H1 (cell line): Measurements from ENCODE around the gene ZNF277. TPM values are rescaled to one million over a fixed set of nuclear protein-coding genes. Genes with fewer than 3 reads are reported as not detected.

Source experiments
- CTCF ChIA-PET: fragments of 300-600 bp; sonication (Branson Sonifier 250); formaldehyde crosslinking; loops from one replicate; lab custom pipeline; 2021; ENCODE audit not compliant: partially characterized antibody; lab: Charles Lee
- POLR2A ChIA-PET: fragments of 300-600 bp; sonication (Branson Sonifier 250); formaldehyde crosslinking; loops from one replicate; lab custom pipeline; 2021; ENCODE audit warnings: inconsistent platforms; ENCODE audit not compliant: partially characterized antibody; lab: Charles Lee
- DNase-seq, 2 experiments: peaks; one replicate each; pipeline versions ENCODE4 v3.0.0 to v3.0.0-alpha.2; 2010 to 2022; ENCODE audit warnings: low spot score in 2 of 2, low read depth in 1 of 2, mixed read lengths in 1 of 2
- FAIRE-seq: peaks from 2 replicates; lab custom pipeline; 2011; peaks lifted over from hg19 to GRCh38; lab: Jason Lieb, UNC
- H2AFZ ChIP-seq: 2 replicates; pipeline ENCODE4 v1.8.1; 2012; ENCODE audit warnings: low read length, inconsistent platforms
- H2AK5ac ChIP-seq: 2 replicates; pipeline ENCODE4 v1.6.1; 2013; ENCODE audit warnings: low read depth, low read length
- H2BK120ac ChIP-seq: replicated peaks from 2 replicates; pipeline ENCODE3; 2013; ENCODE audit warnings: low read depth, low read length, inconsistent platforms
- H2BK12ac ChIP-seq: 2 replicates; pipeline ENCODE4 v1.6.1; 2013; ENCODE audit warnings: low read depth, low read length
- H2BK15ac ChIP-seq: 2 replicates; pipeline ENCODE4 v1.6.1; 2013; ENCODE audit warnings: low read length
- H2BK20ac ChIP-seq: 2 replicates; pipeline ENCODE4 v1.6.1; 2013; ENCODE audit warnings: low read length
- H2BK5ac ChIP-seq: 2 replicates; pipeline ENCODE4 v1.6.1; 2013; ENCODE audit warnings: low read depth, low read length
- H3K14ac ChIP-seq: 2 replicates; pipeline ENCODE4 v1.6.1; 2013; ENCODE audit warnings: inconsistent platforms; ENCODE audit not compliant: insufficient read length
- H3K18ac ChIP-seq: 2 replicates; pipeline ENCODE4 v1.6.1; 2013; ENCODE audit warnings: low read length; ENCODE audit errors: extremely low read depth
- H3K23ac ChIP-seq: 2 replicates; pipeline ENCODE4 v1.6.1; 2013; ENCODE audit warnings: inconsistent platforms; ENCODE audit not compliant: insufficient read length
- H3K23me2 ChIP-seq: 2 replicates; pipeline ENCODE4 v1.6.1; 2013; ENCODE audit warnings: low read depth, low read length
- H3K27ac ChIP-seq: 2 replicates; pipeline ENCODE4 v1.6.1; 2011; ENCODE audit warnings: low read depth, low read length, inconsistent platforms
- H3K27me3 ChIP-seq, 4 experiments: replicated peaks in 1 of 4; 1 replicate in 1 of 4; 2 replicates in 3 of 4; pipeline versions ENCODE4 v1.6.1 to v1.8.1; 2011 to 2013; ENCODE audit warnings: low read length in 3 of 4, mild to moderate bottlenecking in 3 of 4, inconsistent platforms in 2 of 4, mixed read lengths in 2 of 4, moderate library complexity in 1 of 4; ENCODE audit not compliant: control insufficient read depth in 3 of 4, insufficient read depth in 3 of 4; ENCODE audit errors: extremely low read depth in 1 of 4
- H3K36me3 ChIP-seq, 4 experiments: 2 replicates each; pipeline versions ENCODE4 v1.6.1 to v1.8.1; 2011 to 2013; ENCODE audit warnings: mild to moderate bottlenecking in 4 of 4, low read length in 3 of 4, moderate library complexity in 2 of 4, control low read depth in 1 of 4, inconsistent platforms in 1 of 4; ENCODE audit not compliant: insufficient read depth in 4 of 4, control insufficient read depth in 2 of 4
- H3K4ac ChIP-seq: replicated peaks from 2 replicates; pipeline ENCODE3; 2013; ENCODE audit warnings: low read length, low read depth, mixed read lengths, inconsistent platforms; ENCODE audit not compliant: insufficient read length
- H3K4me1 ChIP-seq, 4 experiments: replicated peaks in 1 of 4; 1 replicate in 1 of 4; 2 replicates in 3 of 4; pipeline versions ENCODE4 v1.6.1 to v1.8.1; 2011 to 2013; ENCODE audit warnings: low read length in 3 of 4, inconsistent platforms in 2 of 4, mixed read lengths in 1 of 4; ENCODE audit not compliant: insufficient read depth in 4 of 4, control insufficient read depth in 3 of 4
- H3K4me2 ChIP-seq, 2 experiments: 2 replicates each; pipeline versions ENCODE4 v1.6.1 to v1.8.1; 2011 to 2013; ENCODE audit warnings: low read depth in 2 of 2, low read length in 2 of 2, control low read depth in 1 of 2, inconsistent platforms in 1 of 2, mild to moderate bottlenecking in 1 of 2; ENCODE audit not compliant: insufficient read depth in 1 of 2
- H3K4me3 ChIP-seq, 4 experiments: fragments of 200-600, 300-600 bp in 1 of 4; sonication (generic), shearing (Covaris generic), sonication (Bioruptor Twin) in 1 of 4; 2 replicates each; pipeline versions ENCODE4 v1.5.1 to v1.8.1; 2011 to 2016; ENCODE audit warnings: low read length in 4 of 4, low read depth in 3 of 4, control low read depth in 2 of 4, inconsistent platforms in 2 of 4, mild to moderate bottlenecking in 2 of 4, mixed read lengths in 1 of 4, moderate library complexity in 1 of 4; ENCODE audit not compliant: insufficient read depth in 2 of 4; ENCODE audit errors: extremely low read depth in 1 of 4
- H3K56ac ChIP-seq: replicated peaks from 2 replicates; pipeline ENCODE3; 2013; ENCODE audit warnings: low read depth, mild to moderate bottlenecking, mixed read lengths, low read length, inconsistent platforms; ENCODE audit not compliant: insufficient read length
- H3K79me1 ChIP-seq: 2 replicates; pipeline ENCODE4 v1.6.1; 2013; ENCODE audit warnings: low read depth, low read length, control low read depth
- H3K79me2 ChIP-seq, 2 experiments: 2 replicates each; pipeline versions ENCODE4 v1.6.1 to v1.8.1; 2012 to 2013; ENCODE audit warnings: low read length in 2 of 2, mild to moderate bottlenecking in 2 of 2, inconsistent platforms in 1 of 2; ENCODE audit not compliant: insufficient read depth in 2 of 2, control insufficient read depth in 1 of 2
- H3K9ac ChIP-seq, 4 experiments: replicated peaks in 1 of 4; 1 replicate in 1 of 4; 2 replicates in 3 of 4; pipeline versions ENCODE4 v1.6.1 to v1.8.1; 2011 to 2013; ENCODE audit warnings: low read depth in 3 of 4, low read length in 3 of 4, control low read depth in 2 of 4, mild to moderate bottlenecking in 2 of 4, moderate library complexity in 2 of 4, inconsistent platforms in 1 of 4; ENCODE audit errors: extremely low read depth in 1 of 4
- H3K9me3 ChIP-seq, 2 experiments: 2 replicates each; pipeline versions ENCODE4 v1.6.1 to v1.8.1; 2012 to 2013; ENCODE audit warnings: mild to moderate bottlenecking in 2 of 2, moderate library complexity in 2 of 2, control low read depth in 1 of 2, inconsistent platforms in 1 of 2, low read depth in 1 of 2, low read length in 1 of 2, mixed read lengths in 1 of 2; ENCODE audit not compliant: insufficient read depth in 2 of 2
- H4K20me1 ChIP-seq, 2 experiments: replicated peaks in 1 of 2; 2 replicates each; pipeline versions ENCODE3 to v1.8.1; 2011 to 2013; ENCODE audit warnings: inconsistent platforms in 2 of 2, low read length in 2 of 2, mild to moderate bottlenecking in 1 of 2; ENCODE audit not compliant: insufficient read depth in 2 of 2, control insufficient read depth in 1 of 2
- H4K5ac ChIP-seq: 2 replicates; pipeline ENCODE4 v1.6.1; 2013; ENCODE audit warnings: low read length, low read depth, mixed read lengths, inconsistent platforms; ENCODE audit not compliant: insufficient read length
- H4K8ac ChIP-seq: 2 replicates; pipeline ENCODE4 v1.8.0; 2013; ENCODE audit warnings: mild to moderate bottlenecking, moderate library complexity, low read length, inconsistent platforms; ENCODE audit not compliant: insufficient read depth; ENCODE audit errors: extremely low read depth
- H4K91ac ChIP-seq: replicated peaks from 2 replicates; pipeline ENCODE3; 2013; ENCODE audit warnings: low read length, mixed read lengths, inconsistent platforms; ENCODE audit not compliant: insufficient read length
- CREB1 ChIP-seq: IDR thresholded peaks from 2 replicates; pipeline ENCODE4 v1.6.1; 2012; ENCODE audit warnings: inconsistent platforms
- KDM5A ChIP-seq: fragments of 200-600 bp; IDR thresholded peaks from 2 replicates; pipeline ENCODE4 v1.7.1; 2012; ENCODE audit warnings: mild to moderate bottlenecking, low read length, inconsistent platforms, mixed read lengths
- NRF1 ChIP-seq: IDR thresholded peaks from 2 replicates; pipeline ENCODE4 v1.6.1; 2011; ENCODE audit warnings: mild to moderate bottlenecking, low read depth, low read length, improper control_type of control experiment
- POLR2A ChIP-seq, 2 experiments: IDR thresholded peaks; 1 replicate in 1 of 2; 2 replicates in 1 of 2; pipeline ENCODE4 v1.6.1; 2011; ENCODE audit warnings: low read depth in 2 of 2, low read length in 2 of 2, mild to moderate bottlenecking in 2 of 2; ENCODE audit errors: control extremely low read depth in 1 of 2
- SP2 ChIP-seq: IDR thresholded peaks from 2 replicates; pipeline ENCODE4 v1.6.1; 2012; ENCODE audit warnings: mild to moderate bottlenecking, low read length, inconsistent platforms
- WGBS, 2 experiments: shearing (Covaris generic) in 1 of 2; methylation state at CpG; one replicate each; pipeline versions ENCODE4 v1.1.6 to v1.1.7; 2013 to 2015; ENCODE audit warnings: low lambda C conversion rate in 2 of 2, mixed read lengths in 2 of 2, inconsistent platforms in 1 of 2, low coverage in 1 of 2, missing lambda C conversion rate in 1 of 2; ENCODE audit not compliant: insufficient replicate concordance in 2 of 2, insufficient coverage in 1 of 2, insufficient read length in 1 of 2; ENCODE audit errors: extremely low coverage in 1 of 2, missing lambda C conversion rate in 1 of 2; 5-methylcytosine and 5-hydroxymethylcytosine counted together
- polyA plus RNA-seq, 7 experiments: library from polyadenylated mRNA; depleted of rRNA in 3 of 7; stranded (reverse) in 5 of 7; unstranded in 2 of 7; fragments of >200 nt in 5 of 7; fragments of 200-250 nt in 2 of 7; gene quantifications; 1 replicate in 5 of 7; 2 replicates in 1 of 7; 4 replicates in 1 of 7; pipeline versions ENCODE4 v1.2.1 to v1.2.3, GENCODE V29; 2011 to 2013; ENCODE audit warnings: missing spikeins in 2 of 7, mixed read lengths in 2 of 7
- total RNA-seq: library from RNA; stranded (reverse); fragmentation: NEBNext Ultra II Directional; extraction: Animal tissue kit (Norgen Biotek cat#: 25700); gene quantifications from 2 replicates; pipeline ENCODE4 v1.2.1, GENCODE V29; 2021

Gene ZNF277
- total and polyA plus RNA-seq, 2 of the 8 experiments (the other 6 are each of a cell fraction or from before 2014, with no cell fraction given), result 5.1 to 21.7 TPM

GRCh38 chr7:112327566-112327965 lies 121.1 kb downstream of the ZNF277 start:
- Histone ChIP-seq H3K18ac (no peak overlapping the region), H3K27ac (no peak overlapping the region)

More at GRCh38 chr7:112327566-112327965, 121.1 kb downstream of the ZNF277 start:
- H3K23me2 ChIP-seq, result no peaks in the 10 kb centered on the region
- H4K91ac ChIP-seq, result no peak overlapping the region
- H3K4ac ChIP-seq, result no peak overlapping the region
- H3K4me2 ChIP-seq, result no peak overlapping the region
- 92% methylated on average over 1 of the region's 1 CpG; no CpG with 5 or more reads in 1 of the 2 experiments for WGBS, 2 experiments
- H2BK15ac ChIP-seq, result no peak overlapping the region
- H3K56ac ChIP-seq, result no peak overlapping the region
- H2AFZ ChIP-seq, result no peak overlapping the region
- no peak overlapping the region for H4K5ac ChIP-seq
- FAIRE-seq (no peak), DNase-seq (no peak)
- no peaks in the 10 kb centered on the region for H3K27me3 ChIP-seq
- no peaks in the 10 kb centered on the region; a peak in 1 of 4 replicates for H3K9me3 ChIP-seq
- no peak overlapping the region for H3K4me3 ChIP-seq
- H3K23ac ChIP-seq, result no peak overlapping the region
- H4K8ac ChIP-seq, result no peak overlapping the region
- no peak overlapping the region for H3K9ac ChIP-seq
- TF ChIP-seq KDM5A, result no peak
- TF ChIP-seq POLR2A (IDR thresholded peaks at IDR 0.05; ENCODE audit: control extremely low read depth in 1 of 2, low read depth in 2 of 2, low read length in 2 of 2), result no peak
- no peak for TF ChIP-seq CREB1
- TF ChIP-seq SP2, result no peak
- no peak for TF ChIP-seq NRF1
- H3K14ac ChIP-seq, result no peak overlapping the region
- H2BK120ac ChIP-seq, result no peak overlapping the region
- ChIA-PET POLR2A (no interaction called here), CTCF (no interaction called here)
- H2BK5ac ChIP-seq, result no peak overlapping the region
- no peaks in the 10 kb centered on the region for H4K20me1 ChIP-seq
- no peaks in the 10 kb centered on the region for H3K79me2 ChIP-seq
- H3K36me3 ChIP-seq, result peaks cover 0 to 15% (median 9%) of the 10 kb centered on the region in 4 experiments; a peak in 6 of 8 replicates
- H2BK20ac ChIP-seq, result no peak overlapping the region
- H3K79me1 ChIP-seq, result no peaks in the 10 kb centered on the region
- H3K4me1 ChIP-seq, result peaks cover 0 to 6% (median 2%) of the 10 kb centered on the region in 4 experiments; a peak in 2 of 7 replicates
- H2AK5ac ChIP-seq, result no peak overlapping the region
- no peak overlapping the region for H2BK12ac ChIP-seq
